ENCODE data around the gene DPPA5. TPM values are rescaled to one million over a fixed set of nuclear protein-coding genes. Genes with fewer than 3 reads are reported as not detected.
"Not testable (repeated sequence)": the region's sequence is repeated elsewhere in the genome, so short reads cannot be mapped to it uniquely, and the experiment has no call there.

Gene DPPA5
- total RNA-seq, 1 donor from 2014 or later = not detected

DNA sequence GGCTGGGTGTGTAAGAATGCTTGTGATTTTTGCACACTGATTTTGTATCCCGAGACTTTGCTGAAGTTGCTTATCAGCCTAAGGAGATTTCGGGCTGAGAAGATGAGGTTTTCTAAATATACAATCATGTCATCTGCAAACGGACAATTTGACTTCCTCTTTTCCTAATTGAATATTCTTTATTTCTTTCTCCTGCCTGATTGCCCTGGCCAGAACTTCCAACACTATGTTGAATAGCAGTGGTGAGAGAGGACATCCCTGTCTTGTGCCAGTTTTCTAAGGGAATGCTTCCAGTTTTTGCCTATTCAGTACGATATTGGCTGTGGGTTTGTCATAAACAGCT lies 43.6 kb downstream of the DPPA5 start:
- ATAC-seq; intact Hi-C loops (cut with DNase I); DNase-seq (ENCODE audit: missing footprints): not testable (repeated sequence)

DNA sequence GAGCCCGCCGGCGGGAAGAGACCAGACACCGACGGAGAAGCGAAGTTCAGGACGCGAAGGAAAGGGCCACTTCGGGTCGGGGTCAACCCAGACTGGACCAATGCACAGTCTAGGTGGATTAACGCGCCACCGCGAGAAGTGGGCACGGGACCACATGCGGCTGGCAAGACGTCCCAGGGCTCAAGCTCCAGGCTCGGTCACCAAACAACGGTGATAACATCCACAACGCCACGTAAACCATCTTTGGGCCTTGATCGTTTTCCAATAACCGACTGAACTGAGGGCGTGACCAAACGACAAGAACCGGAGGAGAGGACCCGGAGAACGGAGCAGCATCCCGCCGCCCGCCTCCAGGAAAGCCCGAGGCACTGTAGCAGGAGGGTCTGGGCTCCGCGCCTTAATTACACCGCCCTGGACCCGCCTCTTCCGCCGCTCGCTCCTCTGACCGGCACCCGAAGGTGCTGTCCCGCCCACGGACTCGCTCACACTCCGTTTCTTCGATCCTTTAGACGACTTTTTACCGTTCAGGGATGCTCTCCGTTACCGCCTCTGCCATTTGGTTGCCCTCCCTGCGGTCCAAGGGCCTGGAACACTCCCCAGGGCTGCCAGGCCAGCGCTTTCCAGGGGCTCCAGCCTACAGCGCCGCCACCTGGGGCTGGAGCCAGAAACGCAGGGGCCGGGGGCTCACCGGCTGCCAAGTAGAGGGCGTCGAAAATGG lies 44.1 kb downstream of the DPPA5 start:
- intact Hi-C loops (cut with DNase I) = no loop called here
- ATAC-seq (peak; percentile 97), DNase-seq (ENCODE audit: missing footprints) (peak; percentile 79)

DNA sequence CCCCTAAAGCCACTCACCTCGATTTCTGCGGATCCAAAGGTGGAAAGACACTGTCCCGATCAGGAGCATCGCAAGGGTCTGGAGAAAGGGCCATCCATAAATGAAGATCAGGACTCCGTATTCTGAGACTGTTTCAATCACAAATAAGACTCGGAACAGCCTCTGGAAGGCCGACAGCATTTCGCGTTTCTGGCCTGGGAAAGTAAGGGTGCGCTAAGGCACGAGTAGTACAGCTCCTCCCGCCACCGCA lies 44.6 kb downstream of the DPPA5 start:
- ATAC-seq = peak; percentile 64

DNA sequence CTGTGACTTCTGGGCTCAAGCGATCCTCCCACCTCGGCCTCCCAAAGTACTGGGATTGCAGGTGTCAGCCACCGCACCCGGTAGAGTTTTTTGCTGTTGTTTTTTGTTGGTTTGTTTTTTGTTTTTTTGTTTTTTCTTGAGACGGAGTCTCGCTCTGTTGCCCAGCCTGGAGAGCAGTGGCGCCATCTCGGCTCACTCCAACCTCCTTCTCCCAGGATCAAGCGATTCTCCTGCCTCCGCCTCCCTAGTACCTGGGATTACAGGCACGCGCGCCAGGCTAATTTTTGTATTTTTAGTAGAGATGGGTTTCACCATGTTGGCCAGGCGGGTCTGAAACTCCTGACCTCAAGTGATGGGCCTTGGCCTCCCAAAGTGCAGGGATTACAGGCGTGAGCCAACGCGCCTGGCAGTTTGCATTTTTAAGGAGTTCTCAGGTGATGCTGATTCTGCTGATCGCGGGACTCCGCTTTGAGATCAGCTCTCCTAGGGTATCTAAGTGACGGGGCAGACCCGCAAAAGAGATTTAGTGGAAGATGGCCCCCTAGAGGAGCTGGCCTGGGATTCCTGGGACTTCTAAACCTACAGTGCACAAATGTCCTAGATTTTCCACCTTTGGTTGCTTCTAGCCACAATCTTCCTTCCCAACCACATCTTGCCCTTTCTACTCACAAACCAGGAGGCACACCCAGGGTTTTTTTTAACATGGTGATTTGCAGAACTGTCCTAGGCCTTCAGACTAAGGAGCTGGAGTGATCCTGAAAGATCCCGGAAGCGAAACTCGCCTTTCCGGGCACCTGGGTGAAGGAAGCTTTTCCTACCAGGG lies 45.2 kb downstream of the DPPA5 start:
- ATAC-seq (peak; percentile 8), DNase-seq (ENCODE audit: missing footprints) (no peak)
- intact Hi-C loops (cut with DNase I) = no loop called here

More for the DNA sequence above, 44.6 kb downstream of the DPPA5 start:
- DNase-seq (ENCODE audit: missing footprints) = no peak
- intact Hi-C loops (cut with DNase I) = no loop called here

DNA sequence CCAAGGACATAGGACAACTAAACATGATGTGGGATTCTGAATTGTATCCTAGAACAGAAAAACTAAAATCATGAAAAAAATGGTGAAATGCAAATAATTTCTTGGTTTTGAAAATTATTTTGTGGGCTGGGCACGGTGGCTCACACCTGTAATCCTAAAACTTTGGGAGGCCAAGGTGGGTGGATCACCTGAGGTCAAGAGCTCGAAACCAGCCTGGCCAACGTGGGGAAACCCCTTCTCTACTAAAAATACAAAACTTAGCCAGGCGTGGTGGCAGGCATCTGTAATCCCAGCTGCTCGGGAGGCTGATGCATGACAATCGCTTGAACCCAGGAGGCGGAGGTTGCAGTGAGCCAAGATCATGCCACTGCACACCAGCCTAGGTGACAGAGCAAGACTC lies 50.3 kb downstream of the DPPA5 start:
- DNase-seq (ENCODE audit: missing footprints); intact Hi-C loops (cut with DNase I); ATAC-seq: not testable (repeated sequence)

Other genes with a start within 250 kb of the DPPA5 start
- not detected for gene KHDC1L, start 128.8 kb downstream of the DPPA5 start, total RNA-seq
- 1.2 TPM for gene KHDC1, start 91.1 kb downstream of the DPPA5 start, total RNA-seq
- not detected for gene KHDC3L, start 8.4 kb upstream of the DPPA5 start, total RNA-seq
- not detected for gene OOEP, start 15.6 kb upstream of the DPPA5 start, total RNA-seq
- gene DDX43, start 40.6 kb upstream of the DPPA5 start, total RNA-seq = 0.68 TPM
- 0.92 TPM for gene CGAS, start 98.0 kb upstream of the DPPA5 start, total RNA-seq
- gene MTO1, start 107.5 kb upstream of the DPPA5 start, total RNA-seq = 26.6 TPM
- 1,647 TPM for gene EEF1A1, start 166.8 kb upstream of the DPPA5 start, total RNA-seq

Data from Right ventricle myocardium inferior (tissue), 1 donor.